Measurements from ENCODE around the gene TRIB2.
"Not testable (repeated sequence)": the region's sequence is repeated elsewhere in the genome, so short reads cannot be mapped to it uniquely, and the experiment has no call there.

TRIB2 gene

DNA sequence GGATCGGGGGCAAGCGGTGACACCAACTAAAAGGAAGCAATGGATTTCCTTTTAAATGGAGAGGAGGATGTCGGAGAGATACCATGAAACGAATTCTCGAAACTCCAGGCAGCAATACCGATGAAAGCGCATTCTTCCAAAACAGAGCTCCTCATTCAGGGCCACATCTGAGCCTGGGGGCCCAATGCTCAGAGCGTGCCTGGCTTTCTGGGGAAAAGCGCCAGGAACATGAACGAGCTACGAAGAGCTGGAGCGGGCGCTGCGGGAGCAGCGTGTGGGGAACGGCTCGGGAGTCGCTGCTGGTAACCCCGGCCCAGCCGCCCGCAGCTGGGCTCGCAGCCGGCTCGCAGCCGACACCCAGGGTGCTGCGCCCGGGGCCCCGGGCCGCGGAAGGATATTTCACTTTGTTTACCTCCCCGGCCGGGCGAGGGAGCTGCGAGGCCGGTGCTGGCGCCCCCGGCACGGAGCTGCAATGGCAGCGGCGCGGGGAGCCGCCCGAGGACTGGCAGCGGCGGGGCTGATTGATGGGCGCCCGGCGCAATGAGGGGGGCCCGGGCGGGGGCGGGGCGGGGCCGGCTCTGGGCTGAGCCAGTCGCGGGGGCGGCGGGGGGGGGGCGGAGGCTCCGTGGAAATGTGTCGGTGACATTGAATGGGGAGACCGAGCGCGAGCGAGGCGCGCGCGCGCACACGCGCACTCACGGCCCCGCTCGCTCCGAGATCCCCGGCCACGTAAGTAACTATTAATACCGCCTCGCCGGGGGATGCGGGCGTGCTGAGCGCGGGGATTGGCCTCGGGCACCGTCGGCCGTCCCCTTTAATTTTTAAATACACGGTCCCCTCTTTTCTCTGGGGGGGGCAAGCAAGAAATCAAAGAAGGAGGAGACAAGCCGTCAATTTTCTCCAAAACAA lies at the start of gene TRIB2:
TSS of gene TRIB2 (plus strand) at position 655 of the 909 bp plus-strand sequence. CDS start 1,372 bp downstream, outside the sequence.
- DNase-seq: peak; percentile 61

DNA sequence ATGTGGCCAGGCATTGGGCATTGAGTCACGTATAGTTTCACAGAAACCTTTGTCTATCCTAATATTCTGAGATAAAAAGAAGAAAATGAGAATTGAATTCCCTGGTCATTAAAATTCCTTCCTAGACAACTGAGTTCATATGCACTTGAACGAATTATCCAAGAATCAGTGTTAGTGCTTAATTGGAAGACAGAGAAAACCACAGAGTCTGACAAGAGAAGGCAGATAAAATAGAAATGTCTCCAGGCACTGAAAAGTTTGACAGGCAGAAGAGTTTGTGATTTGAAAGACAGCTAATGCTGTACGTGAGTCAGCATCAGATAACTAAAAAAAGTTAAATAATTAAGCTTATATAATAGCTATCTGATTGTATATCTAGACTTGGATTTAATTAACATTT lies 47.7 kb upstream of the TRIB2 start:
- no peak for DNase-seq

DNA sequence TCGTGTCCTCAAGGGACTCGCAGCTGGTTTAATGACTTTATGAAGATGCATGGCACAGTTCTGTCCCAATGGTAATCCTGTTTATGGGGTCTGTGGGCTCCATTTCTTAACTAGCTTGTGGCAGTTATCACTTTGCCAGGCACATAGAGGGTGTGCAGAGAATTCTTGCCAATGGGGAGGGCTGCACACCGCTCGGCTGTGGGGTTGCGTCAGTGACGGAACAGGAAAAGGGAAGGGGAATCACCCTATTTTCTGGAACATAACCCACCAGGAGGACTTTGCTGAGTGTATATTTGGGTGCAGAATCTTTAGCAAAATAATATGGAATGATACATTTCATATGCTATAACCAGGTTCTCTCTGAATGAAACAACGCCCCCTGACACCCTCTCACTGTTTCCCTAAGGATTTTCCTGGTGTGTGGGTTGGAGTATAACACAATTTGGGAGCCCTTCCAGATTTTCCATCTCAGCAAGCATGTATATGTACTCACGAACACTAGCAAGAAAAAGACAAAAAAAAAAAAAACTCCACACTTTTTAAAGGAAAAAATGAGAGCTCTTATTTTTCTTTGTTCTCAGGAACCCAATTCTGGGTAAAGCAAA lies 43.9 kb upstream of the TRIB2 start:
- no peak for DNase-seq

DNA sequence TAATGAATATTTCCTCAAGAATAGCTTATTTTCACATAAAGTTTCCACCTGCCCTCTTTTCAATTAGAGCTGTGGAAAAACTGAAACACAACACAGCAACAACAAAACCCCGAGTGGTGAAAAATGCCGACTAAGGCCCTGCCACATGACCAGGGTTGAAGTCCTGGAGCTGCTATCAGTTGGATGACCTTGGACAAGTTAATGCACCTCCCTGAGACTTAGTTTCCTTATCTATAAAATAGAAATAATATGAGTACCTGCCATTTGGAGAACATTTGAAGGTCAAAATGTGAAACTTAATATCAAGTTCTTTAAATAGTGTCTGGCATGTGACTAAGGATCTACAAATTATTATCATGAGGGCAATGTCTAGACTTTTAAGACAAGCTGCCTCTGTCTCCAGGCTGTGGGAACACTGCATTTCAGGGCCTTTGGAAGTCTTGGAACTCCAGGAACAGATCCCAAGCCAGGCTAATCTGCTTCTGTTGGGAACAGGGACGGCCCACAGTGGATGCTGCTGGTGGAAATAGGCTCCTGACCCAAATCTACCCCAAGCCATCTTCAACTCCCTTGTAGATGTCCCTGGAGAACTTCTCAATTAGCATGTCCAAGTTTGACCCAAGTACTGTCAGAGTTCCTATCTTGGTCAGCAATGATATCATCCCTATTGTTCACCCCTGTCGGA lies 42.0 kb upstream of the TRIB2 start:
- DNase-seq: no peak

DNA sequence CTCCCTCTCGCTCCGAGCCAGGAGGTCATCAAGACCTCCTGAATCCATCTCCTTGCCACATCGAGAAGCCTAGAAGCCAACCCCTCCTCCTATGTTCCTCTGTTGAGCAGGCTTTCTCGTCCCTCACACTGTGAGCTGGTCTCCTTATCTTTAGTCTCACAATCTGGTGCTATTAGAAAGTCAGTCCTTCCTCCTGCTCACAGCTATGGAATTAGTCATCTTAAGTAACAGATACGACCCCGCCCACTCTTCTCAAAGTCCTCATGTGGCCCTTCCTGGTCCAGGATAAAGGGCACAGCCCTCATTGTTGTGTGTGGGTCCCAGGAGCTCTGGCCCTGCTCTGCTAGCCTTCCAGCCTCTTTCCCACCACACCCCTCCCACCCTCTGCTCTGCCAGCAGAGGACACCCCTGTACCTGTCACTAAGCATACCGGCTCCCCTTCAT lies 41.4 kb upstream of the TRIB2 start:
- DNase-seq: no peak

DNA sequence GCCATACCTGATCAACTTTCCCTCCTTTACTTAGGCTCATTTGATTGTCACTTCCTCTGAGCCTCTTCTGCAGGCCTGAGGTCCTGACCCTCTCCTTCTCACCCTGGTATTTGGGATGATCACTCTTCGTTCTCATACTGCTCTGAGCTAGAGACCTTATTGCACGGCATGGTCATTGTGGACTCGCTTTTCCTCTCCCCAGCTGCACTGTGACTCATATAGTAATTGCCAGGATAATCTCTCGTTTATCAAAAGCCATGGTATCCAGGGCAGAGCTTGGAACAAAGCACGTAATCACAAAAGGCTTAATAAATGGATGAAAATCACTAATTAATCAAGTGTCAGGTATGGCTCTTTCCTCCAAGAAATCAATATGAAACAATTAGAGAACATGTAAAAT lies 40.9 kb upstream of the TRIB2 start:
- DNase-seq: no peak

DNA sequence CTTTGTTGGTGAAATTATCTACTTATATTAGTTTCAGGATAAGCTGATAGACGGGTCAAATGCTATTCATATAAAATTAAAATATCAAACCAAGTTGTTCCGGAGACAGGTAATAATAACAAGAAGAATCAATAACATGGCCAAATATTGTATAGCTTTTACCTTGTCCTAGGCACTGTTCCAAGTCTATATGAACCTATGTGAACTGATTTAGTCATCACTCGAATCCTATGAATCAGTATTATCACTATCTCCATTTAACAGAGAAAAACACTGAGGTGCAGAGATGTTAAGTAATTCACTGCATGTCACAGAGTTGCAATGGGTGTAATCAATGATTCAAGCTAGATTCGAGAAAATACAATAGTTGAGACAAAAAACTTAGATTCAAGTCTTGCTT lies 40.0 kb upstream of the TRIB2 start:
- DNase-seq: no peak

DNA sequence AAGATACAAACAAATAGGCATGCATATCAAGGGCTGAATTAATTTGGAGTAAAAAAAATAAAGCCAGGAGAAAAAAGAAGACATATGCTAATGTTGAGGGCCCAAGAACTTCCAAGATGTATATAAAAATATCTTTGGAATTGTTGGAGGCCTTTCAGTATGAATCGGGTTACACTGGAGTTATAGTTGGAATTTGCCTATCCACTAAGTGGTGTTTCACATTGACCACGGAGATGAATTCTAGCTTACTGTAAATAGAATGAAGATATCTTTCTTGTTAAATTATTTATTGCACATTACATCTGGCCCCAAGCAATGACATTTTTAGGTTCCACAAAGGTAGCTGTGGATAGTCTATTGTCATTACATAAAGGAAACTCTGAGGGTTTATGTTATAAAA lies 38.5 kb upstream of the TRIB2 start:
- no peak for DNase-seq

DNA sequence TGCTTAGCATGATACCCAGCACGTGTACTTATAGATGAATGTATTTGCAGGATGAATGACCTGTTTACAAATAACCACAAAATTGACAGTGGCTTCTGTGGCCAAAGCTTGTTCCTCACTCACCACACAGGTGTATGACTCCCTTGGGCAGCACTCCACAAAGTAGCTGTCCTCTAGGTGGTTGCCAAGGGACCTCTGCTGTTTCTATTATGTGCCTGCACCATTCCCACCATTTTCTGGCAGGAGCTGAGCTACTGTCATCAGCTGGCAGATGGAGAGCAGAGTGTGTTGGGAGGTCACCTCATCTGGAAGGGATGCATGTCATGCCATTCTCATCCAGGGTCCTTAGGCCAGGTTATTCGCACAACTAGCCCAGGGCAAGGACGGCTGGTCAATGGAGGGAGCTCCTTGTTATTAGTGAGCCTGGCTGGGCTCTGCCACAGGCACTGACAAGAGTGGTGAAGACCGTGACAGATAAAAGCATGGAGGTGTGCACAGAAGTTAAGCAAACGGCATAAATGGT lies 37.1 kb upstream of the TRIB2 start:
- no peak for DNase-seq

DNA sequence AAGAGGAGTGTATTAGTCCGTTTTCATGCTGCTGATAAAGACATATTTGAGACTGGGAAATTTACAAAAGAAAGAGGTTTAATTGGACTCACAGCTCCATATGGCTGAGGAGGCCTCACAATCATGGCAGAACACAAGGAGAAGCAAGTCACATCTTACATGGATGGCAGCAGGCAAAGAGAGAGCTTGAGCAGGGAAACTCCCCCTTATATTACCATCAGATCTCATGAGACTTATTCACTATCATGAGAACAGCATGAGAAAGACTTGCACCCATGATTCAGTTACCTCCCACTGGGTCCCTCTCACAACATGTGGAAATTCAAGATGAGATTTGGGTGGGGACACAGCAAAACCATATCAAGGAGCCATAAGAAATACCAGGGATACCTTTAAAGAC lies 36.6 kb upstream of the TRIB2 start:
- not testable (repeated sequence) for DNase-seq

DNA sequence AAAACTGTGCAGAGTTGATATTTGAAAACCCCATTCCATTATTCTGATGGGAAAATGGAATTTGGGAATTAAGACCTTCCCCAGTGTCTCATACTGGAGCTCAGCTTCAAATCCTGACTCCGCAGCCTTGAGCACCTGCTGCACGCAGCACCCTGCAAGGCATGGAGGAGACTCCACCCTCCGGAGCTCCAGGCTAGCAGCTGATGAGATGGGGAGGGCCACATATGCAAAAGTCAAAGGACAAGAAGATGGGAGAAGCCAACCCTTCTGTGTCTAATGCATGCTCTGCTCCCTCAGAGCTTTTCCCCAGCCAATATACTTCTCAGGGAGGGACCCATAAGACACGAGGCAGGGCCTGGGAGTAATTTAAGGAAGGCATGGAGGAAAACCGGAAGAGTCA lies 34.7 kb upstream of the TRIB2 start:
- DNase-seq: no peak

DNA sequence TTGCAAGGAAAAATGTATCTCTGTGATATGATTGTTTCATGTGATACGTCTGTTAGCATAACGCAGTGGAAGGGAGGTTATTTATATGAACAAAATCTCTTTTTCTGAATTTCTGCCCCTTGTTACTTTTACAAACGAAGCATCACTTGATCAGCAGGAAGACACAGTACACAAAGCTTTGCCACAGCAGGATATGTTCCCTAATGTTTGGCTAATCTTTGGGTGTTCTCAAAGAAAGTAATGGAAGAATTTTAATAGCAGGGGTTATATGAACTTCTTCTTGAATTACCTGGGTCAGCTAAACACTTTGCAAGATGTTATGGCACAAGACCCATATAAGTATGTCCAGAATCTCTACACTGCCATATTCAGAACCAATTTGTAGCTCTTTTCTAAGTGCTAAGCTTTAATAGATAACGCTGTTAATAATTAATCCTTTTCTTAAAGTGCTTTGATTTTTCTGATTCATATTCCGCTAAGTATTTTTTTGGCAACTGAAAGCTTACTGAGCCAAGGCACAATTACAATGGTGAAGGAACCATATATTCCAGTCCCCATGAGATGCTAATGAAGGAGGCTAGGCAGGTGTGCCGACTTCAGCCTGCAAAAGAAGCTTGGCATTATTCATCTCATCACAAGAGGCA lies 33.2 kb upstream of the TRIB2 start:
- DNase-seq: no peak

DNA sequence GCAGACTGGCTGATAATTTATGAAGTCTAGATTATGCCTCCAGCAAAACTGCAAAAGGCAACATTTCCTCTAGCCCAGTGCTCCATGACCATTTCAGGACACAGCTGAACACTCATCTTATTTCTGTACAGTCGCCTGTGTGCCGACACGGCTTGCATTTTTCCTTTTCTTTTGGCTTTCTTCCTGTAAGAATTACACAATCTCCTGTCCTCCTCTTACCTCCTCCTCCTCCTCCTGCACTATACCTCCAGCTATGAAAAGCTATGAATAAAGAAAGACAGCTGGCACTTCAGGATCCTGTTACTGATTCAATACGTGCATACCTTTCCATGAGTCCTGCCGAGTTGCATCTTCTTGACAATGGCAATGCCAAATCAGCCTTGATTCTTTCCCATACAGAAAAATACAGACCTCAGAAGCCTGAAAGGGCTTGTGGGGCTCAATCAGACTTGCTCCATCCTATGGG lies 32.2 kb upstream of the TRIB2 start:
- DNase-seq: no peak

DNA sequence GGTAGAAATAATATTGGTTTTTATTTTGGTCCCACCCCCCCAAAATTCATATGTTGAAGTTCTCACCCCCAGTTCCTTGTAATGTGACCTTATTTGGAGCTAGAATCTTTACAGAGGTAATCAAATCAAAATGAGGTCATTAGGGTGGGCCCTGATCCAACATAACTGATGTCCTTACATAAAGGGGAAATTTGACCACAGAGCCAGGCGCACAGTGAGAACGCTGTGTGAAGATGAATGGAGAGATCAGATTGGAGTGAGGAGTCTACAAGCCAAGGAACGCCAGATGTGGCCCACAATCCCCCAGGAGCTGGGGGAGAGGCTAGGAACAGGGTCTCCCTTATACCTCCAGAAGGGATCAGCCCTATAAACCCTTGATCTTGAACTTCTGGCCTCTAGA lies 31.6 kb upstream of the TRIB2 start:
- no peak for DNase-seq

DNA sequence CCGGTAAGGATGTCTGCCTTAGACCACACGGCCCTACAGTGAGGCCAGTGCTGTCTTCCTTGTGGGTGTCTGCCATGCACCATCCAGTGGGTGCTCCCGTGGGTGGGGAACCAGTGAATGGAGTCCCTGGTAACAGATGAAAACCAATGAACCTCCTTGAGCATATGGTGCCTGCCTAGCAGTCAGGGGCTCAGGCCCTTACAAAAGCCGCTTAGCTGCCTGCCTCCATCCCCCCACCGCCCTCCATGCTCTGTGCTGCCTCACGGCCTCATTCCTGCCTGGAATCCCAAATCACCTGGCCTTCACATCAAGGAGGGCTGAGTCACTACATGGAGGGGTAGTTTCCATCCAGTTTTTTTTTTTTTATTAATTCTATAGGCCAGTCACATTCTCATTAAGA lies 30.8 kb upstream of the TRIB2 start:
- no peak for DNase-seq

DNA sequence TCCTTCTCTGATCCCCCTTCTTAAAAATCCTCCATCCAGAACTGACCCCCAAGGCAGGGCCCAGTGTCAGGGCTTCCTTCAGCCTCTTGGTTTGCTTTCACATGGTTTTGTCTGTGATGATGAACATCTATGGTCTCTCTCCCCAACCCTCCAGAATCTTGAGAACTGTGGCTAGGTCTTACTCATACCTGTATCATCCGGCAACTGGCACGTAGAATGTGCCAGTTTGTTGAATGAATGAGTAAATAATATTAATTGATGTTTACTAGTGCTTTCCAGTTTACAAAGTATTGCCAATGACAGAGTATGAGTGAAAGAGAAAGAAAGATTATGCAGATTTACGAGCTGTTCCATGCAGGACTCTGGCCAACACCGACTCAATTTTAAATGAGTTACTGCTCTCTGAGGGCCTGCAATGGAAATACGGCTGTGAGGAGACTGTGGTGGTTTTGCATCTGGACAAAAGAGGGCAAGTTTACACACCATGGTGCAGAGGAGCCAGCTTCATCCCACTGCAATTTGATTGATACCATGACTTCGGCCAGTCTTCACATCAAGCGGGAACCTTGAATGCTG lies 29.9 kb upstream of the TRIB2 start:
- no peak for DNase-seq

DNA sequence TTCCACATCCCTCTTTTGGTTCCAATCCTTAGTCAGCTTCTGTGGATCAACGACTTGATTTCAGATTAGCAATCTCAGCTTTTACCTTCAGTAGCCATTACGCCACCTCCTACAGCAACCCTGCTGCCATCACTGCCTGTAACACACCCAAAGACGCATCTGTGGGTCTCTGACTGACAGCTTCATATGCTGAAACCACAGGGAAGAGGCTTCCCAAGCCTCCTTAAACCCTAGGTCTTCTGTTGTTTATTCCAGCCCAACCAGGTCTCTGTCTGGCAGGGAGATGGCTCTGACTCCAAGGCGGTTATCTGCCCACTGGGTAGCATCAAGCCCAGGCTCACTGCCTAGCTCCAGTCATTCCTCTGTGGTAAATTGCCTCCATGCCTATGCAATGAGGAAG lies 28.6 kb upstream of the TRIB2 start:
- no peak for DNase-seq

DNA sequence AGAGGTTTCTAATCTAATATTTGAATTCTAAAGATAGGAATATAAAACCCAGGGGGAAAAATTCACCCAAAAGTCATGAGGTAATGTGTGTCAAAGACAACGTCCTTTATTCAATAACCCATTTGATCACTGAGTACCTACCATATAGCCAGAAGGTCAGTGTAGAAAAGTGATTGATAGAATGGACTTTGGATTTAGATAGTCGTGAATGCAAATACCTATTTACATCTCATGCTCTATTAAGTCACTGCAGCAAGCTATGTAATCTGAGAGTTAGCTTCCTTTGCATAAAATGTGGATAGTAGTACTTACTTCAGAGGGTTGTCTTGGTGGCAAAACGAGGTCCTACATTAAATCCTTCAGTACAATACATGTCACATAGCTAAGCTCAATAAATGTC lies 27.8 kb upstream of the TRIB2 start:
- DNase-seq: no peak

DNA sequence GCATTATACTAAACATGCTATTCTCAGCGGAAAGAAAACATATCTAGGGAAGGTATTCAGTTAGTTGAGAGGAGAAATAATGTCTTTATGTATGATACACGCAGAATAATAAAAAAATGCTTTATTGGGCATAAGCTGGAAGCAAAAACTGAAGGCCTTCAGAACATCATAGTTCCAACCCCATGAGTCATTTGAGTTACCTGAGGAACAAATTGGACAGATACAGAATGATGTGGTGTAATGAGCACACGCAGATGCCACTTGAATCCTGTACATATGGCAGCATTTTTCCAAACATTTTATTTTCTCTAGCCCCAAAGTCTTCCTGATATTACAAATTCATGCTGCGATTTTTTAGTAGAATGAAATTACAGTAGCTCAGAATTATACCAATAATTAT lies 23.2 kb upstream of the TRIB2 start:
- no peak for DNase-seq

DNA sequence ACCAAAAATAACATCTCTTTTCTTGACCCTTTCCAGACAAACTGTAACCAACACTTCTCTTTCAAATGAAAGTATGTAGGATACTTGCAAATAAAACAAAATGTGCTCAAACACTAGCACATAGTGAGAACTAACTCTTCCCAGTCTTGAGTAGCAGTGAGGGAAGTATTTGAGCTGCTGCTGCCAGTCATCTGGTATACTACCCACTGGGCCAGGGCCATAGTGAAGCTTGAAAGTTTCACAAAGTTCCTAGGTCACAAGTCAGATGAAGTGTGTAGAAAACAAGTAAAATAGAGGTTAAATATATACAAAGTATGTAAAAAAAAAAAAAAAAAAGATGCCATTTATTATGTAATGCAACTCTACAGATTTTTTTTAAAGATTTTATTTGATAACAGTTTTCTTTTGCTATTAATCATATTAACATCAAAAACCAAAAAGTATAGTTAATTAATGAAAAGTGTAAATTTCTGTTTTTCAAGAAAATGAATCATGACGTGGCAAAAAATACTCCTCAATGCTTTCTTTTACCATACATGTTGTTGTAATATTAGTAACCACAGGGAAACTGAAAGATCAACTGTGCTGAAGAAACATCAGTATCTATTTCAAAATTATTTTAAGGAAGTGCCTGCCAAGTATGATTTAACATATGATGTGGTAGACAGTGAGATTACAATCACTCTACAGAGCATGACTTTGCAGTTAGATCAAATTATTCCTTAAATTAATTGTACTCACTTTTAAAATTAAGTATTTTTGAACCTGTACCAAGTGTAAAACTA lies 21.6 kb upstream of the TRIB2 start:
- DNase-seq: no peak

DNA sequence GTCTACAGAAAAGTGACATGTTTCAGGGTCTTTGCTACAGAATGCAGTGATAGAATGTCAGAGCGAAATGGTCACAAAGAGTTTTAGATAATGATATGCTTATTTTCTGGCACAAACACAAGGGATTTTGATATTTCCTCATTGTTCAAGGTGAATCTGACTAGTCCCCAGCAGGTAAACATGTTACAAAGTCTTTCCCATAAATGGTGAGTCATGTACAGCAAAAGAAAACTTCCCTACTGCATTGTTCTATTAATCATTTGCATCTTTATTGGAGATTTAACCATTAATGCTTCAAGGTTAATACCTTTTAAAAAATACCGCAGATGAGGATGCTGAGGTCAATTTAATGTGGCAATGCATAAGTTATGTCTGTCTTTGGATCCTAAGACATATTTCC lies 19.1 kb upstream of the TRIB2 start:
- DNase-seq: no peak

DNA sequence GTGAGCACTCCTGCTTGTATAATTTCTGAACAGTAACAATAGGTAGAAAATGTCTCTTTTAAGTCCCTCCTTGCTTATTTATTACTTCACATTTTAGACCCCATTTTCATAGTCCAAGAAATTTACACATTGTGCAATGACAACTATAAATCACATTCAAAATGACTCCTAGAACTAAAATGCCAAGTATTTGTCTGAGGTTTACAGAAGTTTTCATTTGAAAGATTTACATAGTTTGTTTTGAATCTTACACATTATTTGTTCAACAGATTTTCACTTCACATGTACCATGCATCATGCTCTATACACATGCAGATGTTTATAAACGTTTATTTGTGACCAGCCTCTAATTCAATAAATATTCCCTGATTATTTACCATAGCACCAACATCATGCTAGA lies 15.7 kb upstream of the TRIB2 start:
- DNase-seq: no peak
